GM13976 (cell line): ENCODE measurements around the gene AK3.

Experiments
- DNase-seq: peaks from one replicate; pipeline ENCODE4 v3.0.0; 2012; ENCODE audit warnings: low spot score
- in situ Hi-C: fragments of 300-500 bp; cut with MboI; formaldehyde crosslinking; loops from one replicate; pipeline ENCODE4 v1.12.0; 2022; ENCODE audit warnings: low sequenced_read_pairs, mixed read lengths, inconsistent platforms; ENCODE audit not compliant: unreplicated experiment
- TF ChIP-seq, protein P1 (sequence below): IDR thresholded peaks from 2 replicates; pipeline ENCODE4 v1.5.1; 2012; ENCODE audit warnings: borderline replicate concordance, mild to moderate bottlenecking; ENCODE audit not compliant: insufficient read depth; ENCODE audit errors: extremely low read depth, missing control alignments, control extremely low read depth

The AK3 gene

DNA sequence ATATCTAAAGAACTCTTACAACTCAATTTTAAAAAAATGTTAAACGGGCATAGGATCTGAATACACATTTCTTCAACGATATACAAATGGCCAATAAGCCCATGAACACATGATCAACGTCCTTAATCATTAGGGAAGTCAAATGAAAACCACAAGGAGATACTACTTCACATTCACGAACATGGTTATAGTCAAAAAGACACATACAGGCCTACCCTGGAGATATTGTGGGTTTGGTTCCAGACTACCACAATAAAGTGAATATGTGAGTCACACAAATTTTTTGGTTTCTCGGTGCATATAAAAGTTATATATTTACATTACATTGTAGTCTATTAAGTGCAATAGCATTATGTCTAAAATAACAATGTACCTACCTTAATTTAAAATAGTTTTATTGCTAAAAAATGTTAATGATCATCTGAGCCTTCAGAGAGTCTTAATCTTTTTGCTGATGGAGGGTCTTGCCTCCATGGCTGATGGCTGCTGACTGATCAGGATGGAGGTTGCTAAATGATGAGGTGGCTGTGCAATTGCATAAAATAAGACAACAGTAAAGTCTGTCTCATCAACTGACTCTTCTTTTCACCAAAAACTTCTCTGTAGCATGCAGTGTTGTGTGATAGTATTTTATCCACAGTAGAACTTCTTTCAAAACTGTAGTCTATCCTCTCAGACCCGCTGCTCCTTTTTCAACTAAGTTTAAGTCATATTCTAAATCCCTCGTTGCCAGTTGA, 15.1 kb downstream of the AK3 start:
- no peak for DNase-seq
- TF ChIP-seq, protein P1, sequence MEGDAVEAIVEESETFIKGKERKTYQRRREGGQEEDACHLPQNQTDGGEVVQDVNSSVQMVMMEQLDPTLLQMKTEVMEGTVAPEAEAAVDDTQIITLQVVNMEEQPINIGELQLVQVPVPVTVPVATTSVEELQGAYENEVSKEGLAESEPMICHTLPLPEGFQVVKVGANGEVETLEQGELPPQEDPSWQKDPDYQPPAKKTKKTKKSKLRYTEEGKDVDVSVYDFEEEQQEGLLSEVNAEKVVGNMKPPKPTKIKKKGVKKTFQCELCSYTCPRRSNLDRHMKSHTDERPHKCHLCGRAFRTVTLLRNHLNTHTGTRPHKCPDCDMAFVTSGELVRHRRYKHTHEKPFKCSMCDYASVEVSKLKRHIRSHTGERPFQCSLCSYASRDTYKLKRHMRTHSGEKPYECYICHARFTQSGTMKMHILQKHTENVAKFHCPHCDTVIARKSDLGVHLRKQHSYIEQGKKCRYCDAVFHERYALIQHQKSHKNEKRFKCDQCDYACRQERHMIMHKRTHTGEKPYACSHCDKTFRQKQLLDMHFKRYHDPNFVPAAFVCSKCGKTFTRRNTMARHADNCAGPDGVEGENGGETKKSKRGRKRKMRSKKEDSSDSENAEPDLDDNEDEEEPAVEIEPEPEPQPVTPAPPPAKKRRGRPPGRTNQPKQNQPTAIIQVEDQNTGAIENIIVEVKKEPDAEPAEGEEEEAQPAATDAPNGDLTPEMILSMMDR, result no peak
- in situ Hi-C loops, result no loop called here

GRCh38 chr9:4721736-4722135, 19.3 kb downstream of the AK3 start:
- in situ Hi-C loops, result no loop called here
- TF ChIP-seq, protein P1, result no peak
- no peak for DNase-seq

- TF ChIP-seq, protein P1, result no peak
- in situ Hi-C loops, result no loop called here
Measured at GRCh38 chr9:4718911-4719310, 22.1 kb downstream of the AK3 start.

GRCh38 chr9:4717815-4718214, 23.2 kb downstream of the AK3 start:
- TF ChIP-seq, protein P1, result no peak
- in situ Hi-C loops, result no loop called here
- no peak for DNase-seq

More at GRCh38 chr9:4718911-4719310, 22.1 kb downstream of the AK3 start:
- DNase-seq, result no peak

GRCh38 chr9:4716163-4716562, 24.8 kb downstream of the AK3 start:
- DNase-seq, result no peak
- in situ Hi-C loops, result no loop called here
- TF ChIP-seq, protein P1, result no peak

DNA sequence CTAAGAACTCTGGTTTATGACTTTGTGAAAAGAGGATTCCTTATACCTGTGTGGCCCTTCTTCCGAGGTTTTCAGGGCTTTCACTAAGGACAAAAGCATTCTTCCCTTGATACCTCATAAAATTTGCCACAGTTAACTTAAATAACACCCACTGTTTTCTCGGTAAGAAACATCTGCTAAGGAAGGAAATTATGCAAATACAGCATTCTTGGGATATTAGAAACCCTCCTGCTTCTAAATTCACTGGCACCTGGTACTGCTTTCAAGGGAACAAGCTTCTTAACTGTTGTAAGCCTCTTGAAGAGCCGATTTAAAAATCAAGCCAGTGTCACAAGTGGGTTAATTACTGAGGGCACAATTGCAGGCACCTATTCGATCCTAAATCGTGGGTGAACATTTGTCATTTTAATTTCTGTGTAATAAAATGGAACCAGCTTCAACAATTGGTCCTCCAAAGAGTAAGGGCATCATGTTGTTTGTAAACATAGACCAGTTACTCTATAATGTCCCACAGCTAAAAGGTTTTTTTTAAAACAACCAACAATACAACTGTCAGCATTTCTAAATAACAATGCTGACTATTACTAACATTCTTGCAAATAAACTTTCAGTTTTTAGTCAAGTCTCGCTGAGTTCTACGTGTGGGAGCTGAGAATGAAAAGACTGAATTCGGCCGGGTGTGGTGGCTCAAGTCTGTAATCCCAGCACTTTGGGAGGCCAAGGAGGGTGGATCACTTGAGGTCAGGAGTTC, 26.6 kb downstream of the AK3 start:
- DNase-seq, result no peak
- in situ Hi-C loops, result no loop called here
- TF ChIP-seq, protein P1, result no peak
